Measurements from ENCODE around the gene NUPR1. TPM values are rescaled to one million over a fixed set of nuclear protein-coding genes. Genes with fewer than 3 reads are reported as not detected.

Gene NUPR1
- polyA plus RNA-seq, 1 donor (not counting 4 experiments of a cell fraction or from before 2014, with no cell fraction given) = 126 TPM

DNA sequence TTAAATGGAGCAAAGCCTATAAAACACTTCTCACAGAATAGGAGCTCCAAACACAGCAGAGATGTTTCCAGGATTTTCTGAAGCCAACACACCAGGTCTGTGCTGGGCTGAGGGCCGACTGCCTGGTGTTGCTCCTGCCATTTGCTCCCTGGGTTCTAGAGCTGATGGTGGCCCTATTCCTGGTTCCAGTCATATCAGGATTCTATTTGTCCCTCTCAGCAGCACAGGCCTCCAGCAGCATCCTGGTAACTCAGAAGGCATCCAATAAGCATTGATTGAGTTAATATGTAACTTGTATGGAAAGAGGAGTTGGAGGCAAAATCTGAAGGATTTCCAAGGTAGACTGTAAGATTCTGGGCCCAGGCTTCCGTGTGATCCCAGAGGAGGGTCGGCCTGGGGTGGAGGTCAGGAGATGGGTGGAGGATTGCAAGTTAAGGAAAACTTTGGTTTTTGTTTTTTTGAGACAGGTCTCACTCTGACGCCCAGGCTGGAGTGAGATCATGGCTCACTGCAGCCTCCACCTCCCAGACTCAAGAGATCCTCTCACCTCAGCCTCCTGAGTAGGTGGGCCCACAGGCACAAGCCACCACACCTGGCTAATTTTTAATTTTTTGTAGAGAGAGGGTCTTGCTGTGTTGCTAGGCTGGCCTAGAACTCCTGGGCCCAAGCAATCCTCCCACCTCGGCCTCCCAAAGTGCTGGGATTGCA, 5.7 kb downstream of the NUPR1 start:
- Histone ChIP-seq H3K4me1 (ENCODE audit: control insufficient read depth, extremely low read depth, insufficient read depth, low read length) (peaks cover 18% of the 10 kb centered on the region), H4K20me1 (ENCODE audit: control insufficient read depth, extremely low read depth, insufficient read depth, low read length) (no peaks in the 10 kb centered on the region), H3K36me3 (ENCODE audit: control insufficient read depth in 2 of 2, extremely low read depth in 1 of 2, insufficient read depth in 2 of 2, low read length in 2 of 2) (peaks cover 0 to 8% of the 10 kb centered on the region in 2 experiments), H3K9ac (ENCODE audit: control insufficient read depth, extremely low read depth, insufficient read depth, low read length) (no peak overlapping the region), H3K9me1 (ENCODE audit: control insufficient read depth, extremely low read depth, insufficient read depth, low read length) (no peaks in the 10 kb centered on the region), H3K9me3 (ENCODE audit: control insufficient read depth, low read depth, low read length) (no peaks in the 10 kb centered on the region), H3K79me2 (ENCODE audit: control insufficient read depth, insufficient read depth, low read length) (peaks cover 8% of the 10 kb centered on the region), H3K4me2 (ENCODE audit: control insufficient read depth, extremely low read depth, insufficient read depth, low read depth, low read length) (no peak overlapping the region), H3K27ac (ENCODE audit: control insufficient read depth, insufficient read depth, low read length) (no peak overlapping the region), H3K27me3 (ENCODE audit: control insufficient read depth, extremely low read depth, insufficient read depth, low read length) (no peaks in the 10 kb centered on the region), H3K4me3 (ENCODE audit: control insufficient read depth in 2 of 3, extremely low read depth in 1 of 3, insufficient read depth in 2 of 3, low read depth in 1 of 3, low read length in 3 of 3) (no peak overlapping the region), H2AFZ (ENCODE audit: control insufficient read depth, low read length) (no peak overlapping the region)
- TF ChIP-seq, protein P1, sequence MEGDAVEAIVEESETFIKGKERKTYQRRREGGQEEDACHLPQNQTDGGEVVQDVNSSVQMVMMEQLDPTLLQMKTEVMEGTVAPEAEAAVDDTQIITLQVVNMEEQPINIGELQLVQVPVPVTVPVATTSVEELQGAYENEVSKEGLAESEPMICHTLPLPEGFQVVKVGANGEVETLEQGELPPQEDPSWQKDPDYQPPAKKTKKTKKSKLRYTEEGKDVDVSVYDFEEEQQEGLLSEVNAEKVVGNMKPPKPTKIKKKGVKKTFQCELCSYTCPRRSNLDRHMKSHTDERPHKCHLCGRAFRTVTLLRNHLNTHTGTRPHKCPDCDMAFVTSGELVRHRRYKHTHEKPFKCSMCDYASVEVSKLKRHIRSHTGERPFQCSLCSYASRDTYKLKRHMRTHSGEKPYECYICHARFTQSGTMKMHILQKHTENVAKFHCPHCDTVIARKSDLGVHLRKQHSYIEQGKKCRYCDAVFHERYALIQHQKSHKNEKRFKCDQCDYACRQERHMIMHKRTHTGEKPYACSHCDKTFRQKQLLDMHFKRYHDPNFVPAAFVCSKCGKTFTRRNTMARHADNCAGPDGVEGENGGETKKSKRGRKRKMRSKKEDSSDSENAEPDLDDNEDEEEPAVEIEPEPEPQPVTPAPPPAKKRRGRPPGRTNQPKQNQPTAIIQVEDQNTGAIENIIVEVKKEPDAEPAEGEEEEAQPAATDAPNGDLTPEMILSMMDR (optimal IDR thresholded peaks at IDR 0.05 in 1 of 3, IDR thresholded peaks at IDR 0.05 in 1 of 3, conservative IDR thresholded peaks at IDR 0.05 in 1 of 3; ENCODE audit: extremely low read depth in 1 of 3, insufficient read depth in 2 of 3, low read length in 3 of 3) = no peak
- no peak for TF ChIP-seq EZH2 (IDR thresholded peaks at IDR 0.05; ENCODE audit: low read length)
- dilution Hi-C loops (cut with MboI; ENCODE audit: extremely low pct_ligation_motif_present, low sequenced_read_pairs) = no loop called here
- DNase-seq (ENCODE audit: low read depth, low spot score) (no peak), FAIRE-seq (no peak)

- Histone ChIP-seq H4K20me1 (ENCODE audit: control insufficient read depth, extremely low read depth, insufficient read depth, low read length) (no peaks in the 10 kb centered on the region), H2AFZ (ENCODE audit: control insufficient read depth, low read length) (no peak overlapping the region), H3K9me3 (ENCODE audit: control insufficient read depth, low read depth, low read length) (no peaks in the 10 kb centered on the region), H3K27me3 (ENCODE audit: control insufficient read depth, extremely low read depth, insufficient read depth, low read length) (no peaks in the 10 kb centered on the region), H3K4me2 (ENCODE audit: control insufficient read depth, extremely low read depth, insufficient read depth, low read depth, low read length) (no peak overlapping the region), H3K4me1 (ENCODE audit: control insufficient read depth, extremely low read depth, insufficient read depth, low read length) (peaks cover 8% of the 10 kb centered on the region), H3K4me3 (ENCODE audit: control insufficient read depth in 2 of 3, extremely low read depth in 1 of 3, insufficient read depth in 2 of 3, low read depth in 1 of 3, low read length in 3 of 3) (no peak overlapping the region), H3K36me3 (ENCODE audit: control insufficient read depth in 2 of 2, extremely low read depth in 1 of 2, insufficient read depth in 2 of 2, low read length in 2 of 2) (no peaks in the 10 kb centered on the region), H3K9ac (ENCODE audit: control insufficient read depth, extremely low read depth, insufficient read depth, low read length) (no peak overlapping the region), H3K27ac (ENCODE audit: control insufficient read depth, insufficient read depth, low read length) (no peak overlapping the region), H3K79me2 (ENCODE audit: control insufficient read depth, insufficient read depth, low read length) (no peaks in the 10 kb centered on the region), H3K9me1 (ENCODE audit: control insufficient read depth, extremely low read depth, insufficient read depth, low read length) (no peaks in the 10 kb centered on the region)
- FAIRE-seq (no peak), DNase-seq (ENCODE audit: low read depth, low spot score) (no peak)
- dilution Hi-C loops (cut with MboI; ENCODE audit: extremely low pct_ligation_motif_present, low sequenced_read_pairs) = no loop called here
- TF ChIP-seq, protein P1 (optimal IDR thresholded peaks at IDR 0.05 in 1 of 3, IDR thresholded peaks at IDR 0.05 in 1 of 3, conservative IDR thresholded peaks at IDR 0.05 in 1 of 3; ENCODE audit: extremely low read depth in 1 of 3, insufficient read depth in 2 of 3, low read length in 3 of 3) = no peak
- TF ChIP-seq EZH2 (IDR thresholded peaks at IDR 0.05; ENCODE audit: low read length) = no peak
Measured at GRCh38 chr16:28531777-28532744, 6.7 kb downstream of the NUPR1 start.
